Spleen (tissue), 11 donors: ENCODE data around the gene GABRG3. TPM values are rescaled to one million over a fixed set of nuclear protein-coding genes. Genes with fewer than 3 reads are reported as not detected.

Source experiments
- DNase-seq: peaks from one replicate; pipeline ENCODE4 v3.0.0-alpha.2; 2020
- H3K27ac ChIP-seq, 8 donors: fragments of 200-600 bp; sonication (generic) in 7 of 8; 1 replicate in 4 of 8; 2 replicates in 4 of 8; pipeline versions ENCODE4 v1.5.0 to v1.8.0; 2016 to 2021; ENCODE audit warnings: inconsistent platforms in 4 of 8, mild to moderate bottlenecking in 4 of 8, moderate library complexity in 1 of 8
- H3K27me3 ChIP-seq, 7 donors: fragments of 200-600 bp; sonication (generic) in 6 of 7; replicated peaks in 1 of 7; 1 replicate in 4 of 7; 2 replicates in 3 of 7; pipeline versions ENCODE4 v1.5.0 to v1.8.0; 2016 to 2021; ENCODE audit warnings: inconsistent platforms in 3 of 7, mild to moderate bottlenecking in 1 of 7
- H3K36me3 ChIP-seq, 6 donors: fragments of 200-600 bp; sonication (generic) in 5 of 6; 1 replicate in 4 of 6; 2 replicates in 2 of 6; pipeline versions ENCODE4 v1.5.0 to v1.8.0; 2016 to 2021; ENCODE audit warnings: inconsistent platforms in 2 of 6
- H3K4me1 ChIP-seq, 6 donors: fragments of 200-600 bp; sonication (generic) in 5 of 6; 1 replicate in 3 of 6; 2 replicates in 3 of 6; pipeline versions ENCODE4 v1.5.0 to v1.8.0; 2016 to 2021; ENCODE audit warnings: inconsistent platforms in 3 of 6
- H3K4me3 ChIP-seq, 8 donors: fragments of 200-600 bp; sonication (generic) in 7 of 8; 1 replicate in 4 of 8; 2 replicates in 4 of 8; pipeline versions ENCODE4 v1.5.0 to v1.8.0; 2016 to 2021; ENCODE audit warnings: inconsistent platforms in 4 of 8, mild to moderate bottlenecking in 4 of 8, moderate library complexity in 2 of 8
- H3K9me3 ChIP-seq, 8 donors: fragments of 200-600 bp; sonication (generic) in 7 of 8; 1 replicate in 4 of 8; 2 replicates in 4 of 8; pipeline versions ENCODE4 v1.5.0 to v1.8.0; 2016 to 2021; ENCODE audit warnings: inconsistent platforms in 4 of 8
- CTCF ChIP-seq, 11 experiments: fragments of 200-600 bp in 7 of 11; fragments of 450-650 bp in 4 of 11; sonication (generic) in 4 of 11; IDR thresholded peaks in 8 of 11; conservative IDR thresholded peaks in 3 of 11; 1 replicate in 7 of 11; 2 replicates in 4 of 11; pipeline versions ENCODE4 v1.4.0 to v1.8.0; 2016 to 2021; ENCODE audit warnings: antibody characterized with exemption in 11 of 11, inconsistent platforms in 4 of 11, mild to moderate bottlenecking in 1 of 11
- POLR2A ChIP-seq, 3 donors: fragments of 450-650 bp; IDR thresholded peaks; one replicate each; pipeline ENCODE4 v1.5.1; 2017; ENCODE audit warnings: antibody characterized with exemption in 3 of 3, mild to moderate bottlenecking in 1 of 3
- POLR2AphosphoS5 ChIP-seq, 3 donors: sonication (generic); formaldehyde crosslinking; IDR thresholded peaks; one replicate each; pipeline ENCODE4 v1.5.1; 2017; ENCODE audit warnings: antibody characterized with exemption in 3 of 3
- WGBS, 5 donors: extraction: QIAGEN DNeasy Blood & Tissue Kit in 3 of 5; methylation state at CpG; one replicate each; pipeline versions ENCODE4 v1.1.5 to v1.1.7; 2013 to 2018; 5-methylcytosine and 5-hydroxymethylcytosine counted together
- intact Hi-C: fragments of 100-400 bp; cut with DNase I; formaldehyde crosslinking; loops from one replicate; pipeline ENCODE4 v1.15.0; 2023; ENCODE audit warnings: low total_unique reads
- polyA plus RNA-seq, 3 donors: library from polyadenylated mRNA; stranded (reverse); fragments of 200-250 nt; gene quantifications; one replicate each; pipeline ENCODE4 v1.2.1, GENCODE V29; 2013
- total RNA-seq, 7 donors: library from RNA; depleted of rRNA in 3 of 7; stranded (reverse); fragments of >200 nt in 3 of 7; fragmentation: NEBNext Ultra II Directional in 4 of 7; extraction: Animal tissue kit (Norgen Biotek cat#: 25700) in 4 of 7; gene quantifications; one replicate each; pipeline versions ENCODE4 v1.1.0 to v1.2.1, GENCODE V29; 2016 to 2021
- donor health status: healthy with polysubstance abuse.
- donor health status: DM: no; HTN: no; CAD: no; lungs with moderate emphysema.
- donor health status: DM: no; HTN: no; CAD: no.
- donor health status: Bipolar disorder and iron deficiency.
- donor health status: healthy.
- donor health status: DM: no; HTN: no; CAD: no.
- donor health status: DM: yes; HTN: yes; CAD: no.

Gene GABRG3
- total and polyA plus RNA-seq, 10 donors, result 0.14 to 19.6 (median 1.6) TPM

GRCh38 chr15:27094235-27094634, 123.3 kb downstream of the GABRG3 start:
- H3K4me3 ChIP-seq, result no peak overlapping the region
- TF ChIP-seq CTCF (IDR thresholded peaks at IDR 0.05 in 8 of 11, conservative IDR thresholded peaks at IDR 0.05 in 3 of 11), result no peak
- no peak for TF ChIP-seq POLR2A (IDR thresholded peaks at IDR 0.05)
- TF ChIP-seq POLR2AphosphoS5 (IDR thresholded peaks at IDR 0.05), result no peak
- H3K4me1 ChIP-seq, result no peaks in the 10 kb centered on the region
- H3K27ac ChIP-seq, result no peak overlapping the region
- WGBS, 5 donors, result 83 to 100% (median 95%) methylated on average over 1 of the region's 1 CpG; no CpG with 5 or more reads in 1 of the 5 donors
- H3K9me3 ChIP-seq, result peaks cover 0 to 17% (median 9%) of the 10 kb centered on the region in 8 donors
- no peak for DNase-seq
- intact Hi-C loops, result no loop called here
- no peaks in the 10 kb centered on the region for H3K36me3 ChIP-seq
- H3K27me3 ChIP-seq, result no peaks in the 10 kb centered on the region

- no peaks in the 10 kb centered on the region for H3K27me3 ChIP-seq
- intact Hi-C loops, result no loop called here
- 68 to 85% (median 77%) methylated on average over 8 of the region's 8 CpGs for WGBS, 5 donors
- TF ChIP-seq POLR2A (IDR thresholded peaks at IDR 0.05) (no peak), CTCF (IDR thresholded peaks at IDR 0.05 in 8 of 11, conservative IDR thresholded peaks at IDR 0.05 in 3 of 11) (no peak), POLR2AphosphoS5 (IDR thresholded peaks at IDR 0.05) (no peak)
- H3K36me3 ChIP-seq, result no peaks in the 10 kb centered on the region
- no peak for DNase-seq
- peaks cover 0 to 10% (median 0%) of the 10 kb centered on the region in 8 donors for H3K9me3 ChIP-seq
- H3K27ac ChIP-seq, result no peak overlapping the region
- no peak overlapping the region for H3K4me3 ChIP-seq
- H3K4me1 ChIP-seq, result no peaks in the 10 kb centered on the region
Measured at GRCh38 chr15:27095886-27096624, 125.1 kb downstream of the GABRG3 start.

- H3K9me3 ChIP-seq, result peaks cover 0 to 10% (median 0%) of the 10 kb centered on the region in 8 donors
- 74 to 86% (median 79%) methylated on average over 3 of the region's 3 CpGs for WGBS, 5 donors
- no peak overlapping the region for H3K27ac ChIP-seq
- H3K36me3 ChIP-seq, result no peaks in the 10 kb centered on the region
- H3K4me3 ChIP-seq, result no peak overlapping the region
- no peaks in the 10 kb centered on the region for H3K4me1 ChIP-seq
- H3K27me3 ChIP-seq, result no peaks in the 10 kb centered on the region
- intact Hi-C loops, result no loop called here
- DNase-seq, result no peak
- no peak for TF ChIP-seq CTCF (IDR thresholded peaks at IDR 0.05 in 8 of 11, conservative IDR thresholded peaks at IDR 0.05 in 3 of 11)
- no peak for TF ChIP-seq POLR2A (IDR thresholded peaks at IDR 0.05)
- TF ChIP-seq POLR2AphosphoS5 (IDR thresholded peaks at IDR 0.05), result no peak
Measured at GRCh38 chr15:27097506-27097905, 126.5 kb downstream of the GABRG3 start.

- H3K27ac ChIP-seq, result no peak overlapping the region
- H3K4me3 ChIP-seq, result no peak overlapping the region
- H3K36me3 ChIP-seq, result no peaks in the 10 kb centered on the region
- no peaks in the 10 kb centered on the region for H3K27me3 ChIP-seq
- 79 to 88% (median 83%) methylated on average over 9 of the region's 9 CpGs for WGBS, 5 donors
- peaks cover 0 to 5% (median 0%) of the 10 kb centered on the region in 8 donors for H3K9me3 ChIP-seq
- no peaks in the 10 kb centered on the region for H3K4me1 ChIP-seq
- TF ChIP-seq POLR2A (IDR thresholded peaks at IDR 0.05) (no peak), CTCF (IDR thresholded peaks at IDR 0.05 in 8 of 11, conservative IDR thresholded peaks at IDR 0.05 in 3 of 11) (no peak), POLR2AphosphoS5 (IDR thresholded peaks at IDR 0.05) (no peak)
- no peak for DNase-seq
- intact Hi-C loops, result no loop called here
Measured at GRCh38 chr15:27101982-27102381, 131.0 kb downstream of the GABRG3 start.
